EH (cell line): ENCODE data around the gene AGGF1.
"Not testable (repeated sequence)": the region's sequence is repeated elsewhere in the genome, so short reads cannot be mapped to it uniquely, and the experiment has no call there.

Source experiments
- DNase-seq: peaks from one replicate; pipeline ENCODE4 v3.0.0-alpha.2; 2015; ENCODE audit warnings: low read depth

Gene AGGF1

GRCh38 chr5:77022511-77023417 lies 7.4 kb upstream of the AGGF1 start:
- DNase-seq: no peak

- no peak for DNase-seq
Observed at GRCh38 chr5:77024490-77024889, 5.7 kb upstream of the AGGF1 start.

GRCh38 chr5:77028631-77029375 lies 1.4 kb upstream of the AGGF1 start:
- DNase-seq: no peak

GRCh38 chr5:77029376-77029885 lies 773 bp upstream of the AGGF1 start:
- no peak for DNase-seq

GRCh38 chr5:77031891-77032290 lies 1.7 kb downstream of the AGGF1 start:
- no peak for DNase-seq

GRCh38 chr5:77032635-77033034 lies 2.4 kb downstream of the AGGF1 start:
- no peak for DNase-seq

GRCh38 chr5:77033338-77033737 lies 3.1 kb downstream of the AGGF1 start:
- no peak for DNase-seq

- DNase-seq: no peak
Observed at GRCh38 chr5:77035950-77036349, 5.7 kb downstream of the AGGF1 start.

GRCh38 chr5:77046416-77047073 lies 16.3 kb downstream of the AGGF1 start:
- DNase-seq: no peak

- DNase-seq: no peak
Observed at GRCh38 chr5:77064040-77064439, 33.8 kb downstream of the AGGF1 start.

- no peak for DNase-seq
Observed at GRCh38 chr5:77065256-77065655, 35.1 kb downstream of the AGGF1 start.

GRCh38 chr5:77066184-77066583 lies 36.0 kb downstream of the AGGF1 start:
- DNase-seq: no peak

GRCh38 chr5:77066823-77067442 lies 36.7 kb downstream of the AGGF1 start:
- peak; percentile 55 for DNase-seq

GRCh38 chr5:77073667-77074066 lies 43.5 kb downstream of the AGGF1 start:
- DNase-seq: peak; percentile 72

- DNase-seq: no peak
Observed at GRCh38 chr5:77074745-77075144, 44.5 kb downstream of the AGGF1 start.

- DNase-seq: peak; percentile 58
Observed at GRCh38 chr5:77076961-77077828, 47.0 kb downstream of the AGGF1 start.

GRCh38 chr5:77077829-77078176 lies 47.6 kb downstream of the AGGF1 start:
- DNase-seq: no peak

GRCh38 chr5:77080479-77080878 lies 50.3 kb downstream of the AGGF1 start:
- not testable (repeated sequence) for DNase-seq

GRCh38 chr5:77080905-77081304 lies 50.7 kb downstream of the AGGF1 start:
- no peak for DNase-seq

GRCh38 chr5:77082280-77082679 lies 52.1 kb downstream of the AGGF1 start:
- DNase-seq: no peak

- no peak for DNase-seq
Observed at GRCh38 chr5:77083088-77083487, 52.9 kb downstream of the AGGF1 start.
